ENCODE measurements around the gene PKD1. TPM values are rescaled to one million over a fixed set of nuclear protein-coding genes. Genes with fewer than 3 reads are reported as not detected.
"Not testable (repeated sequence)": the region's sequence is repeated elsewhere in the genome, so short reads cannot be mapped to it uniquely, and the experiment has no call there.

Gene PKD1
- polyA plus RNA-seq (2013, experiment 1 of 2) = 32.8 TPM
- polyA plus RNA-seq (2013, experiment 2 of 2) = 28.4 TPM

DNA sequence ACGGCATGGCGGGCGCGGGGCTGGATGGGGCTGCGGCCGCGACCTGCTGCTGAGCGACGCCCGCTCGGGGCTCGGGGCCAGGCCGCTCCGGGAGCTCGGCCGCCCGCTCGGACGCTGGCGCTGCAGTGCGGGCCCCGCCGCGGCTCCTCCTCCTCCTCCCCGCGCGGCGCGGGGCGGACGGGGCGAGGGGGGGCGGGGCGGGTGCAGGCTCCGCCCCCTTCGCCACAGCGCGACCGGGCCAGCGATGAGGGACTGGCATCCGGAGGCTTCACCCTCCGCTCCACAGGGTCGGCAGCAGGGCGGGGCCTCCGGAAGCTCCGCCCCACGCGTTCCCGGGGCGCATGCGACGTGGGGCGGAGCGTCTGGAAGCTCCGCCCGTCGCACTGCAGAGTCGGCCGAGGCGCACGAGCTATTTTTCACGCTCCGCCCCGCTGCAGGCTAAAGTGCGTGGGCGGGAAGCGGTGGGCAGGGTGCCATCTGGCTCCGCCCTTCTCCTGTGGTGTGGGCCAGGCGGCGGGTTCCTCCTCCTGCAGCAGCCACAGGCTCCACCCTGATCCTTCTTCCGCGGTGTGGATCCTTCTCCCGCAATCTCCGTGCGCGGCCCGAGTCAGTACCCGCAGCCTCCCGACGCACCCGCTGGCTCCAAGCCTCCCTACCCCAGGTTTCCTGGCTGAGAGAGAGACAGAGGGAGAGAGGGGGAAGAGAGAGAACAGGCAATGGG, at the start of gene PKD1:
TSS of gene PKD1 (minus strand) at position 129 of the 721 bp plus-strand sequence. CDS start 209 bp downstream, outside the sequence.
- Histone ChIP-seq H3K4me3 (ENCODE audit: insufficient read depth in 1 of 2, low read depth in 1 of 2, low read length in 2 of 2) (peak within 1 kb of the TSS; percentile 58 to 69), H2BK15ac (ENCODE audit: low read depth, poor library complexity, severe bottlenecking) (peak within 1 kb of the TSS; percentile 67), H3K27ac (ENCODE audit: low read length, poor library complexity, severe bottlenecking) (peak within 1 kb of the TSS; percentile 64), H3K18ac (ENCODE audit: low read depth in 1 of 2, low read length in 2 of 2) (peak within 1 kb of the TSS in 1 of 2 experiments; percentile 82), H3K4me2 (ENCODE audit: low read length, poor library complexity, severe bottlenecking) (peak within 1 kb of the TSS; percentile 74), H3K9ac (ENCODE audit: low read length) (peak within 1 kb of the TSS; percentile 71), H2BK12ac (ENCODE audit: low read length in 2 of 2) (peak within 1 kb of the TSS in 1 of 2 experiments; percentile 31), H3K4ac (ENCODE audit: low read depth in 1 of 2, low read length in 2 of 2) (peak within 1 kb of the TSS in 1 of 2 experiments; percentile 49)
- H3K79me1 ChIP-seq (replicated peaks; ENCODE audit: low read length, poor library complexity, severe bottlenecking); H3K27me3 ChIP-seq (ENCODE audit: control insufficient read depth in 1 of 2, insufficient read depth in 1 of 2, low read length in 2 of 2); H2AFZ ChIP-seq (ENCODE audit: low read depth, low read length); H4K91ac ChIP-seq (ENCODE audit: low read length); H2BK120ac ChIP-seq (ENCODE audit: low read depth, low read length); H3K14ac ChIP-seq (ENCODE audit: low read length in 2 of 2); H3K9me3 ChIP-seq (ENCODE audit: control insufficient read depth, low read length); H2AK5ac ChIP-seq (ENCODE audit: low read length, severe bottlenecking); H3K4me1 ChIP-seq (ENCODE audit: control insufficient read depth, insufficient read depth, low read depth, low read length); H2BK5ac ChIP-seq (ENCODE audit: low read depth, low read length, poor library complexity, severe bottlenecking); H3K36me3 ChIP-seq (ENCODE audit: control insufficient read depth in 1 of 2, insufficient read depth in 2 of 2, low read depth in 1 of 2, low read length in 2 of 2); H4K8ac ChIP-seq (ENCODE audit: low read length); H3K23ac ChIP-seq (ENCODE audit: low read length in 2 of 2): not testable (repeated sequence)
- DNase-seq = peak; percentile 93
- WGBS = 0% methylated on average over 30 of the region's 81 CpGs

DNA sequence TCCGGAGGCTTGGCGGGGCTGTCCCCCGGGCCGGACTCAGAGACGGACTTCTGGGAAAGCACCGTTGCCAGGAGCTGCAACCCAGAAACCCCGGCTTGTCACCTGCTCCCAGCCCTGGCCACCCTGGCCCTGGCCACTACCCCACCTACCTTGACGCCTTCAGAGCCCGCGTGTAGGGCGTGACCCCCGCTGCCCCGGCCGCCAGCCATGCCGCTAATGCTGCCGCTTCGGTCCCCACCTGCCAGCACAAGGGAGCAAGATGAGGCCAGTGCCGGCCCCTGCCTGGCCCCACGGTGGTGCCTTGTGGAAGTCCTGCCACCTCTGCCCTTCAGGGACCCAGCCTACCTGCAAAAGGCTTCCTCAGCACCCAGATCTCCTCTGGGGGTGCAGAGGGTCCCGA, 49.3 kb upstream of the PKD1 start:
- H4K8ac ChIP-seq (ENCODE audit: low read length) = no peak overlapping the region
- no peak overlapping the region for H3K4me2 ChIP-seq (ENCODE audit: low read length, poor library complexity, severe bottlenecking)
- no peak overlapping the region for H3K18ac ChIP-seq (ENCODE audit: low read depth in 1 of 2, low read length in 2 of 2)
- H3K27me3 ChIP-seq (ENCODE audit: control insufficient read depth in 1 of 2, insufficient read depth in 1 of 2, low read length in 2 of 2) = peaks cover 0 to 13% of the 10 kb centered on the region in 2 experiments
- H2BK5ac ChIP-seq (ENCODE audit: low read depth, low read length, poor library complexity, severe bottlenecking) = no peak overlapping the region
- no peak overlapping the region for H3K4ac ChIP-seq (ENCODE audit: low read depth in 1 of 2, low read length in 2 of 2)
- 91% methylated on average over 20 of the region's 20 CpGs for WGBS
- H3K9ac ChIP-seq (ENCODE audit: low read length) = no peak overlapping the region
- no peak overlapping the region for H2BK12ac ChIP-seq (ENCODE audit: low read length in 2 of 2)
- H3K9me3 ChIP-seq (ENCODE audit: control insufficient read depth, low read length) = no peaks in the 10 kb centered on the region
- DNase-seq = no peak
- H3K4me1 ChIP-seq (ENCODE audit: control insufficient read depth, insufficient read depth, low read depth, low read length) = peaks cover 12% of the 10 kb centered on the region
- H3K36me3 ChIP-seq (ENCODE audit: control insufficient read depth in 1 of 2, insufficient read depth in 2 of 2, low read depth in 1 of 2, low read length in 2 of 2) = peaks cover 0 to 22% of the 10 kb centered on the region in 2 experiments
- no peak overlapping the region for H3K27ac ChIP-seq (ENCODE audit: low read length, poor library complexity, severe bottlenecking)
- no peak overlapping the region for H3K4me3 ChIP-seq (ENCODE audit: insufficient read depth in 1 of 2, low read depth in 1 of 2, low read length in 2 of 2)
- no peak overlapping the region for H2BK120ac ChIP-seq (ENCODE audit: low read depth, low read length)
- H2AFZ ChIP-seq (ENCODE audit: low read depth, low read length) = no peak overlapping the region
- no peak overlapping the region for H4K91ac ChIP-seq (ENCODE audit: low read length)
- no peaks in the 10 kb centered on the region for H3K79me1 ChIP-seq (replicated peaks; ENCODE audit: low read length, poor library complexity, severe bottlenecking)
- H3K14ac ChIP-seq (ENCODE audit: low read length in 2 of 2) = no peak overlapping the region
- H2BK15ac ChIP-seq (ENCODE audit: low read depth, poor library complexity, severe bottlenecking) = no peak overlapping the region
- H2AK5ac ChIP-seq (ENCODE audit: low read length, severe bottlenecking) = no peak overlapping the region
- no peak overlapping the region for H3K23ac ChIP-seq (ENCODE audit: low read length in 2 of 2)

DNA sequence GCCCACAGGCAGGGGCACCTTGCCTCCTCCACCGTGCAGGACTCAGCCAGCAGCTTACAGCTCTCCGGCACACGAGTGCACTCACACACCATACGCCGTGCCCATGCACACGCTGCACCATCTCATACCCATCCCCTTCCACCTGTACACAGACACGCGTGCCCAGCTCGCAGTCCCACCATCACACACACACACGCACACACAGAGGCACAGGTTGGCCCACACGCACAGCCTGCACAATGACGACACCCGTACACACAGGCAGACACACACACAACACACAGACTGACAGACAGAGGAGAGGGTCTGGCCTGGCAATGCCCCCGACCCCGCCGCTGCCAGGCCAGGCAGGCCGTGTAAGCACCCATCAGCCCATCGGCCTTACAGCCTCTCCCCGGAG, 48.6 kb upstream of the PKD1 start:
- H2AK5ac ChIP-seq (ENCODE audit: low read length, severe bottlenecking) = no peak overlapping the region
- no peak overlapping the region for H3K4me3 ChIP-seq (ENCODE audit: insufficient read depth in 1 of 2, low read depth in 1 of 2, low read length in 2 of 2)
- no peak overlapping the region for H2BK12ac ChIP-seq (ENCODE audit: low read length in 2 of 2)
- H2BK5ac ChIP-seq (ENCODE audit: low read depth, low read length, poor library complexity, severe bottlenecking) = no peak overlapping the region
- no peak overlapping the region for H3K27ac ChIP-seq (ENCODE audit: low read length, poor library complexity, severe bottlenecking)
- H4K8ac ChIP-seq (ENCODE audit: low read length) = no peak overlapping the region
- H3K14ac ChIP-seq (ENCODE audit: low read length in 2 of 2) = peak overlapping the region in 1 of 2 experiments; percentile 31
- H3K27me3 ChIP-seq (ENCODE audit: control insufficient read depth in 1 of 2, insufficient read depth in 1 of 2, low read length in 2 of 2) = peaks cover 0 to 13% of the 10 kb centered on the region in 2 experiments
- H2AFZ ChIP-seq (ENCODE audit: low read depth, low read length) = no peak overlapping the region
- no peak overlapping the region for H2BK120ac ChIP-seq (ENCODE audit: low read depth, low read length)
- H3K9me3 ChIP-seq (ENCODE audit: control insufficient read depth, low read length) = no peaks in the 10 kb centered on the region
- WGBS = 95% methylated on average over 19 of the region's 19 CpGs
- no peak overlapping the region for H3K4ac ChIP-seq (ENCODE audit: low read depth in 1 of 2, low read length in 2 of 2)
- H3K4me2 ChIP-seq (ENCODE audit: low read length, poor library complexity, severe bottlenecking) = no peak overlapping the region
- no peak overlapping the region for H2BK15ac ChIP-seq (ENCODE audit: low read depth, poor library complexity, severe bottlenecking)
- no peak overlapping the region for H3K23ac ChIP-seq (ENCODE audit: low read length in 2 of 2)
- peaks cover 0 to 28% of the 10 kb centered on the region in 2 experiments for H3K36me3 ChIP-seq (ENCODE audit: control insufficient read depth in 1 of 2, insufficient read depth in 2 of 2, low read depth in 1 of 2, low read length in 2 of 2)
- no peak overlapping the region for H3K18ac ChIP-seq (ENCODE audit: low read depth in 1 of 2, low read length in 2 of 2)
- peaks cover 1% of the 10 kb centered on the region for H3K79me1 ChIP-seq (replicated peaks; ENCODE audit: low read length, poor library complexity, severe bottlenecking)
- H3K4me1 ChIP-seq (ENCODE audit: control insufficient read depth, insufficient read depth, low read depth, low read length) = peaks cover 9% of the 10 kb centered on the region
- H3K9ac ChIP-seq (ENCODE audit: low read length) = no peak overlapping the region
- DNase-seq = no peak
- H4K91ac ChIP-seq (ENCODE audit: low read length) = no peak overlapping the region

DNA sequence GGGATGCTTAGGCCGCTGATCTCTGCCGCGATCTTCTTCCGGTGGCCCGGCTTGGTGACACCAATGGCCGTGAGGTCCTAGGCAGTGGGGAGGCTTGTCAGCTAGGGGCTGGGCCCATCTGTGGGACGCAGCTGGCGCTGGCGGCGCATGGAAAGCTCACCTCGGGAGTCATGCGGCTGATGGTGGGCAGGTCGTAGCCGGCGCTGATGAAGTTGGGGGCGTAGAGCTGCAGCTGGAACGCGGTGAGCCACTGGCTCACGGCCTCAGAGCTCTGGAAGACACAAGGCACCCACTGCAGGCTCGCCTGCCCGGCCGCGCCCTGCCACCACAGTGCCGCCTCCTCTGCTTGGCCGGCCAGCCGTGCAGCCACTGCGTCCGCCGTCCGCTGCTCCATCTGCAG, 48.0 kb upstream of the PKD1 start:
- H3K4me1 ChIP-seq (ENCODE audit: control insufficient read depth, insufficient read depth, low read depth, low read length) = peaks cover 9% of the 10 kb centered on the region
- no peak overlapping the region for H3K14ac ChIP-seq (ENCODE audit: low read length in 2 of 2)
- no peak overlapping the region for H3K23ac ChIP-seq (ENCODE audit: low read length in 2 of 2)
- no peak overlapping the region for H4K8ac ChIP-seq (ENCODE audit: low read length)
- H3K9me3 ChIP-seq (ENCODE audit: control insufficient read depth, low read length) = no peaks in the 10 kb centered on the region
- peaks cover 0 to 13% of the 10 kb centered on the region in 2 experiments for H3K27me3 ChIP-seq (ENCODE audit: control insufficient read depth in 1 of 2, insufficient read depth in 1 of 2, low read length in 2 of 2)
- no peak overlapping the region for H2AK5ac ChIP-seq (ENCODE audit: low read length, severe bottlenecking)
- no peak overlapping the region for H2BK12ac ChIP-seq (ENCODE audit: low read length in 2 of 2)
- H3K79me1 ChIP-seq (replicated peaks; ENCODE audit: low read length, poor library complexity, severe bottlenecking) = peaks cover 2% of the 10 kb centered on the region
- no peak overlapping the region for H3K4me3 ChIP-seq (ENCODE audit: insufficient read depth in 1 of 2, low read depth in 1 of 2, low read length in 2 of 2)
- no peak overlapping the region for H3K9ac ChIP-seq (ENCODE audit: low read length)
- no peak overlapping the region for H2BK15ac ChIP-seq (ENCODE audit: low read depth, poor library complexity, severe bottlenecking)
- H2BK120ac ChIP-seq (ENCODE audit: low read depth, low read length) = no peak overlapping the region
- H4K91ac ChIP-seq (ENCODE audit: low read length) = no peak overlapping the region
- no peak overlapping the region for H3K4me2 ChIP-seq (ENCODE audit: low read length, poor library complexity, severe bottlenecking)
- no peak for DNase-seq
- 96% methylated on average over 30 of the region's 30 CpGs for WGBS
- no peak overlapping the region for H3K27ac ChIP-seq (ENCODE audit: low read length, poor library complexity, severe bottlenecking)
- no peak overlapping the region for H2BK5ac ChIP-seq (ENCODE audit: low read depth, low read length, poor library complexity, severe bottlenecking)
- H3K36me3 ChIP-seq (ENCODE audit: control insufficient read depth in 1 of 2, insufficient read depth in 2 of 2, low read depth in 1 of 2, low read length in 2 of 2) = peaks cover 0 to 34% of the 10 kb centered on the region in 2 experiments
- H3K18ac ChIP-seq (ENCODE audit: low read depth in 1 of 2, low read length in 2 of 2) = no peak overlapping the region
- no peak overlapping the region for H2AFZ ChIP-seq (ENCODE audit: low read depth, low read length)
- no peak overlapping the region for H3K4ac ChIP-seq (ENCODE audit: low read depth in 1 of 2, low read length in 2 of 2)

Measured in mesenchymal stem cell (in vitro differentiated cells and primary cell).